CD4-positive, alpha-beta T cell treated with Interleukin-15 for 4 hours (primary cell): ENCODE results near the gene ACADVL.

Source experiments
- DNase-seq: peaks from one replicate; pipeline ENCODE4 v3.0.0-alpha.2; 2020; ENCODE audit warnings: low spot score

ACADVL gene

DNA sequence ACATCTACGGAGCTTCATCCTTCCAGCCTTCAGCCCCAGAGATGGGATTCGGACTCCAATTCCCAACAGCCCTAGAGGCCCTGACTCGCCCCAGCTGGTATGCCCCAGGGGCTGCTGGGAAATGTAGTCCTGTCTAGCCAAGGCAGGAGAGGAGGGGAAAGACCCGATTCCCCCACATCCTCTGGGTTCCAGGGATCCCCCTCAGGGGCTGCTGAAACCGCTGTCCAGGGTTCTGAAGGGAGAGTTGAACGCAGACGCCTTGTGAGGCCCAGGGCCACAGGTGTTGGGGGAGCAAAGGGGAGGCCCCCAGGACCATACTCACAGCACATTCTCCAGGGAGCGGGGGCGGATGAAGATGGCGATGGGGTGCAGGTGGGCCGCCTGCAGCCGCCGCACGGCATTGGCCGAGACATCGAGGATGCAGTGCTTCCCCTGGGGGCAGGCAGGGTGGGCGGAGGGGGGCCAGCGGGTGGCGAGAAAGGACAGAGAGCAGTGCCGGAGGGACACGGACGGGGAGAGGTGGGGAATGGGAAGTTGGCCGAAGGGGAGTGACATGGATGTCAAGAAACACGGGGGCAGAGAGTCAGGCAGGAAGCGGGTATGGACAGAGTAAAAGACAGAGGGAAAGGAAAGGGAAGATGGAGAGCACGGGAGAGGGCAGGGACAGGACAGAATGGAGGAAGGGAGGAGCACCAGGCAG lies 28.0 kb upstream of the ACADVL start:
- DNase-seq = peak; percentile 14

DNA sequence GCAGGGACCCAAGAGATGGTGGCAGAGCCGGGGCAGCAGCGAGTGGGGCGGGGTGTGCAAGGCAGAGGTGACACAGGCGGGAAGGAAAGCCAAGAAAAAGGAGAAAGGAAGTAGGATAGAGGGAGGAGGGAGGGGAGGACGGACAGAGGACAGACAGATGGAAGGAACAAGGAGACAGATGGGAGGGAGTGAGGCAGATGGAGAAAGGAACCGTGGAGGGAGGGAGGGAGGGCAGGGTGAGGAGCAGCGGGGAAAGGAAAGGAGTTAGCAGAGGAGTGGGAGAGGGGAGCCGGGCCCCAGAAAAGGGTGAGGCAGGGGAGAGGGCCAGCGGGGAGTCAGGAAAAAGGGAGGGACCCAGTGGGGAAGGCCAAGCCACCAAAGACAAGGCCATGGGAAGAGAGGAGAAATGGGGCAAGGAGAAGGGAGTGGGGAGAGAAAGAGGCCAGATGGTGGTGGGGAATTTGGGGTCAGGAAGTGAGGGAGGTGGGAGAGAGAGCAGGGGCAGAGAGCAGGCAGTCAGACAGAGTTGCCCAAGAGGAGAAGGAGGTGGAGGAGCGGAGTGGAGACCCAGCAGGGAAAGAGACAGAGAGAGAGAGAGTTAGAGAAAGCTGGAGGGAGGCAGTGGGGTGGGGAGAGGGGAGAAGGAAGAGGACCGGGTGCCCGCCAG lies 27.3 kb upstream of the ACADVL start:
- DNase-seq = no peak

DNA sequence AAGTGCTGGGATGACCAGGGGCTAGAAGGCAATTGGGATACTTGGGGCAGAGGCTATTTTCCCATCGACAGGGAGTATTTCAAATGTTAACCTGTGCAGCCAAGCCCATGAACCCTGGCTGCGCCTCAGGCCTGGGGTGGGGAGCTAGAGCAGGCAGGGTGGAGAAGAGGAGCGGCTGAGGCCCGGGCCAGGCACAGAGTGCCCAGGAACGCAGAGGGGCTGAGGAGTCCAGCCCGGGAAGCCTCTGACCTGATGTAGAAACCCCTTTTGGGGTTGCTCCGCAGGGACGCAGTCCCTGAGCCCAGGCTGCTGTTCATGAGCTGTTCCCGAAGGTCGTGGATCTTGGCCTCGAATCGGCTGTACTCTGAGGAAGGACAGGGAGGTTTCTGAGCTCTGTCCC lies 23.8 kb upstream of the ACADVL start:
- no peak for DNase-seq

DNA sequence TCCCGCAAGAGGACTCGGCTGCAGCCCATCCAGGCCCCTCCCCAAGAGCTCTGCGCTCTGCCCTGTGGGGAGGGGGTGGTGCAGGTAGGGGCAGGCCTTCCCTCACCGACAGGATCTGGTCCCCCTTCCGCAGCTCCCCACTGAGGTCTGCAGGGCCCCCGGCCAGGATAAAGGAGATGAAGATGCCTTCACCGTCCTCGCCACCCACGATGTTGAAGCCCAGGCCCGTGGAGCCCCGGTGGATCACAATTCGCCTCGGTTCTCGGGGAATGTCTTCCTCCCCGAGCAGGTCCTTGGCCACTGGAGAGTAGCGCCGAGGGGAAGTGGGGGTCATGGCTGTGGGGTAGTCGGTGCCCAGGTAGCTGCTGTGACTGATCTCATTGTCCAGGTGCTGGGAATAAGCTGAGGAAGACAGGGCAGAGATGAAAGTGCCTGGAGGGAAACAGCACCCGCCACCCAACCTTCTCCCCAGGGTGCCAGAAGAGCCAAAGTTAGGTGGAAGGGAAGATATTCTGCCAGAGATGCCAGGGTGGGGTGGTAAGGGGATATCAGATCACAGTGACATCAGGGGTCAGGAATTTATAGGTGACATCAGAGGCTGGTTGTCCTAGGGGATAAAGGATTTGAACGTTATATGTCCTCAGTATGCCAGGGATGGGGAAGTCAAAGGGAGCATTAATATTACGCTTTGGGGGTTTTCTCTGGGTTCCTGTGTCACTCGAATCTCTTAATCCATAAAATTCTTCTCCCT lies 22.9 kb upstream of the ACADVL start:
- DNase-seq = no peak

DNA sequence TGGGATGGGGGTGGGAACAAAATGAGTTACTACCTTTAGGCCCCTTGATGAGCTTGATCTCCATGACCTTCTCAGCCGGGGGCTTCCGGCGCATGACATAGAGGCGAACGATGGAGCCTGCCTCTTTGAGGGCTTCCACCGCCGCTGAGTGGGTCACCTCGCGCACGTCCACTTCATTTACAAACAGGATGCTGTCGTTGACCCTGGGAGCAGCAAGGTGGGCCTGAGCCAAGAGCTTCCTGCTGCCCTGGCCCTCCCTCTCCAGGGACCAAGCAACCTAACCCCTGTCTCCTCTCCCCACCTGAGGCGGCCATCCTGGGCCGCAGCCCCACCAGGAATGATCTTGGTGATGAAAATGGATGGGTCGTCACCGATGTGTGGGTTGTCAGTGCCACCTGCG lies 16.3 kb upstream of the ACADVL start:
- DNase-seq = no peak

DNA sequence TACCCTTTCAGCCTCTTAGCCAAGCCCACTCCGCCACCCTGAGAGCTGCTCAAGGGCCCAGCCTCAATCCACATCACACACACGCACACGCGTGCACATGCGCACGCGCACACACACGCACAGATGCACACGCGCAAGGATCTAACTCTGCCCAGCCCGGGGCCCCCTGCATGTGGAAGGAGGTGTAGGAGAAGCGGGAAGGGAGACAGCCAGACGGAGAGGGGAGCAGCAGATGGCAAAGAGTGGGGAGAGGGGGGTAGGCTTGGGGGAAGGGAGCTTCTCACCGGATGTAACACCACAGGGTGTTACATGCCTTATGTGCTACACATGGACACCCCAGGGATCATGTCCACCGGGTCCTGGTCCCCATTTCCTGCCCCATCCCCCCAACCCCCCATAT lies 15.4 kb upstream of the ACADVL start:
- no peak for DNase-seq

DNA sequence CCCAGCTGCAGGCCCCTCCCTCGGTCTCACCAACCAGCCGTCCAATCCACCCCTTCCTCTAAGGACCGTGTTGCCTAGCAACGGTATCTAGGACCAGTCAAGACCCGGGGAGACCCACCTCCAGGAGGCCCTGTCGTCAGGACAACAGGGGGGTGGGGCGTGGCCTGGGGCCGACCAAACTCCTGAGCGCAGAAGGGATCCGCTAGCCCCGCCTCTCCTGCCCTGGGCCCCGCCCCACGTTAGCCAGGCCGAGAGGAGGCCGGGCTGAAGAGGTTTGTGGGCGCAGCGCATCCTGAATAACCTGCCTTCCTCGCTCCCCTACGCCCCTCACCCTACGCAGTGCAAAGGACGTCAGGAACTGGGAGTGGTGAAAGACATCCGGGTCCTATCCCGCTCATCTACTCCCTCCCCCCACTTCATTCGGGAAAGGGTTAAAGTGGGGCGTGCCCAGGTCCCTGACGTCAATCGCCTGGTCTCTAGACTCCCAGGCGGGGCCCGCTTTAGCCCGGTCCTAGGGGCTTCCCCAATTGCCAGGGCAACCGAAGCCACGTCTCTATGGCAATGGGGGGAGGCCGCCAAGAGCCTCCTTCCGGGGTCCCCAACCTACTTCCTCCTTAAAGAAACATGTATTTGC lies 14.8 kb upstream of the ACADVL start:
- DNase-seq = peak; percentile 98

DNA sequence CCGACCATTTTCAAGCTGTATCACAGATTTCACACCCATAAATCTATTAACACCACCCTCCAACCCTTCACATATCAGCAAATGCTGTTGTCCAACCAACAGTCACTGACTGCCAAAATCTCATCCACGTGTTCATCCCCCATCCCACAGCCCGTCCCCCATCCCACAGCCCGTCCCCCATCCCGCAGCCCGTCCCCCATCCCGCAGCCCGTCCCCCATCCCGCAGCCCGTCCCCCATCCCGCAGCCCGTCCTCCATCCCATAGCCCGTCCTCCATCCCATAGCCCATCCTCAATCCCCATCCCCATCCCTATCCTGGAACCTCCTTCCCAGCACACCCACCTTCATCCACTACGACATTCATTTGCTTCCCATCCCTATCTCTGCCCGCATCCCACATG lies 14.2 kb upstream of the ACADVL start:
- DNase-seq = no peak

DNA sequence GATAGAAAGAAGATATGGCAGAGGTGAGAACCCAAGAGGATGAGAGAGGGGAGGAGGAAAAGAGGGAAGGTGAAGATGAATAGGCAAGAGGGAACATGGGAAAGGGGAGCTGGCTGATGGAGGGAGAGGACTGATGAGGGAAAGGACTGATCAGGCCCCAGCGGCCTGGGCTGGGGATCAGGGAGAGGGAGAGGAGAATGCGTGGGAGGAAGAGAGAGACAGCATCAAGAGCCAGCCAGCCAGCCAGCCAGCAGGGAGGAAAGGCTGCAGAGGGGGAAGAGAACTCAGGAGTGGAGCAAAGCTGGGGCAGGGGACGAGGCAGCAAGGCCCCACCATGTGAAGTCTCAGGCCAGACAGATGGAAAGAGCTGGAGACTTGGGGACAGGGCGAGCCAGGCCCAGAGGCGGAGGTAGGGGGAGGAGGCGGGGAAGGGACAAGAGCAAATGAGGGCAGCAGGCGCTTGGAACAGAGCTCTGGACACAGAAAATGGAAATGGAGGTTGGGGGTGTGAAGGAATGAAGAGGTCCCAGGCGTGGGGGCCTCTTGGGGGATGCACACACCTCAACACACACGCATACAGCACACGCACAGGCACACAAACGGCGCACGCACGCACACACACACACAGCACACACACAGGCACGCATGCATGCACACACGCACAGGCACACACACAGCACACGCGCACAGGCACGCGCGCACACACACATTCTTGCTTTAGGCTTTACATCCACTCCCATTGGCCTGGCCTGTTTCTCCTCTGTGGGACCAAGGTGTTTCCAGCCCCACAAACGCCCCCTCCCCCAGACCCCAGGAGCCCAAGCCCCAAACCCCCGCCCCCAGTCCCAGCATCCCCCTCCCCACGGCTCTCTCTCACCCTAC lies 12.4 kb upstream of the ACADVL start:
- no peak for DNase-seq

DNA sequence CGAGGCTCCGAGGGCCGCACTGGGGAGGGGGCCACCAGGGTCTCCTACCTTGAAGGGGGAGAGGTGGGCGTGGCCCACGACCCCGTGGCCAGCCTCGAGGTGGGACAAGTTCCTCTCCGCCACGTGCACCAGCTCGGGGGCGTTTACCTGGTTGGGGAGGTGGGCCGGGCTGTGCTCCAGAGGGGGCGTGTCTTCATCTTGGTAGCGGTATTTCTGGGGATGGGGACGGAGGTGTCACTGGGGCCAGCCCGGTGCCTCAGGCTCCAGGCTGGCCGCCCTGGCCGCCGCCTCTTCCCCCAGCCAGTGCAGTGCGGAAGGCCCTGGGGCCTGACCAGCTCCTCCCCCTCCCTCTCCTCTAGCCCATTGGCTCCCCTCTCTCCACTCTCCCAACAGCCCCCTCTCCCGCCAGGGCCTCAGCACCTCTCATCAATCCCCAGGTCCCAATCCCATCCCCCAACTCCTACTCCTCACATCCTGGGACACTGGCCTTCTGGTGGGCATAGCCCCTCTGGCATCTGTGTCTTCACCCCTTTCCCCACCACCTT lies 11.6 kb upstream of the ACADVL start:
- DNase-seq = no peak

DNA sequence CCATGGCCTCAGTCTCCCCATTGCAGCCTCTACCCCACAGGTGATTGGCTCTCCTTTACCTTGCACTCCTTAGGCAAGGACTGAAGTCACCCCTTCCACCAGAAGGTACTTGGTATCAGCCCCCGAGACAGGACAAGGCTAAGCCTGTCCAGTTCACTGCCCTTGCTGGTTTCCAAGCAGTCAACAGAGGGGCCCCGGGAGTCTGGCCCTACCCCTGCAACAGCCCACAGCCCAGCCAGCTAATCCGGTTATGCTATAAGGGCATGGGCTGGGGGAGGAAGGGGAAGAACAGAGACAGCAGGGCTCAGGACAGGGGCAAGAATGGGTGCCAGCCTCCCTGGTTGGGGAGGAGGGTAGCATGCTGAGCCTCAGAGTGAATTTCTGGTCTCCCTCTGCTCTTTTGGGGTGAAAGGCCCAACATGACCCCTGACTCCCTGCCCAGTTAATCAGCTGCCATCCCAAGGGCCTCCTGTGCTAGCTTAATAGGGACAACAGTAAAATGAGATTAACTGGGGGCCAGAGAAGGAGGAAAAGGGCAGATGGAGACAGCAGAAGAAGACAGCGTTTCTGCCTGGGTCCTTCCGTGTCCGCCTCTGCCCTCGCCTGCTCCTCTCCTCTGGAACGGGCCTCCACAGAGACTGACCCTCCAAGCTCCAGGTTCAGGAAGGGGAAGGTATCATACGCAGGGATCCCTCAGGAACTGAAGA lies 10.8 kb upstream of the ACADVL start:
- DNase-seq = no peak

DNA sequence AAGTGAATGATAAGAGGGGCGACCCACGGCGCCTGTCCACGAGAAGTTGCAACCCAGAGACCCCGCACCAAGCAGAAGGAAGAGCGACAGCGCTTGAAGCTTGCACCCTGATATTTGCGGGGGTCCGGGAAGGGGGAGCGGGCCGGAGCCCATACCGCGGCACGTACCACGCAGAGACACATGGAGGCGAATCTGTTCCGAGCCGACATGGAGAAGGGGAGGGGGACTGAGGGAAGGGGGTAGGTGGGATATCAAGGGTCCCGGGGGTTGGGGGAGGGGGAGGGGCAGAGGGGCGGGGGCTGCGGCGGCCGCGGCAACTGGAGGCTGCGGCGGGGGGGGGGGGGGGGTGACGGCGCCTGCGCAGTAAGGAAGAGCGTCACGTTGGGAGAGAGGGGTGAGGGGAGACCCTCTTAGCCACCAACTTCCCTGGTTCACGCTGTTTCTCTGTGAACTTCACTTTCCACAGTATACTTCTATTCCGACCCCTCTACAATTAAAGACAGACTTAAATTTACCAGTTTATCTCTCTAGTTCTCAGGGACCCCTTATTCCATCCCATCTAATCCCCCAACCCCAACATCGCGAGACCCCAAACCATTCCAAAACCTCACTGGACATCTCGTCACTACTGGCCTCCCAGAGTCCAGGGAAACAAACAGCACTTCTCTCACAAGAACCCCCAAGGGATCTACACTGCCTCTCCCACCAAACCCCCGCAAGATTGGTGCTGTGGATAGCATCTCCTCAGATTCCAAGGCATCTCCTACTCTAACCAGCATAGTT lies 8.1 kb upstream of the ACADVL start:
- no peak for DNase-seq

DNA sequence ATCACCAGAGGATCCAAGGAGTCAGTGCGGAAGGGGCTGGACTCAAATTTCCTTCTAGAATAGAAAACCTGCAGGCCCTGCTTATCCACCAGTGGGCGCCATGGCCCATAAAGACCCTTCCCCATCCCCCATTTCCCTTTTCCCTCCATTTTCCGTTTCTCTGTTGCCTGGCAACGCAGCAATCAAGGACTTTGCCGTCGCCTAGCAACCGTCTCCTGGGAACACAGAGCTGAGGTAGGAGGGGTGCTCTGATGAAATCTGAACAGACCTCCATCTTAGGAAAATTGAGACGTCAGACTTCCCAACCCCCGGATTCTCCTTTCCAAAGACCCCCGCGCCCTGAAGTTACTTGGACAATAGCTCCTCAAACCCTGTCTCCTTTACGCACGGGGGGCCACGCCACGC lies 5.8 kb upstream of the ACADVL start:
- peak; percentile 87 for DNase-seq

DNA sequence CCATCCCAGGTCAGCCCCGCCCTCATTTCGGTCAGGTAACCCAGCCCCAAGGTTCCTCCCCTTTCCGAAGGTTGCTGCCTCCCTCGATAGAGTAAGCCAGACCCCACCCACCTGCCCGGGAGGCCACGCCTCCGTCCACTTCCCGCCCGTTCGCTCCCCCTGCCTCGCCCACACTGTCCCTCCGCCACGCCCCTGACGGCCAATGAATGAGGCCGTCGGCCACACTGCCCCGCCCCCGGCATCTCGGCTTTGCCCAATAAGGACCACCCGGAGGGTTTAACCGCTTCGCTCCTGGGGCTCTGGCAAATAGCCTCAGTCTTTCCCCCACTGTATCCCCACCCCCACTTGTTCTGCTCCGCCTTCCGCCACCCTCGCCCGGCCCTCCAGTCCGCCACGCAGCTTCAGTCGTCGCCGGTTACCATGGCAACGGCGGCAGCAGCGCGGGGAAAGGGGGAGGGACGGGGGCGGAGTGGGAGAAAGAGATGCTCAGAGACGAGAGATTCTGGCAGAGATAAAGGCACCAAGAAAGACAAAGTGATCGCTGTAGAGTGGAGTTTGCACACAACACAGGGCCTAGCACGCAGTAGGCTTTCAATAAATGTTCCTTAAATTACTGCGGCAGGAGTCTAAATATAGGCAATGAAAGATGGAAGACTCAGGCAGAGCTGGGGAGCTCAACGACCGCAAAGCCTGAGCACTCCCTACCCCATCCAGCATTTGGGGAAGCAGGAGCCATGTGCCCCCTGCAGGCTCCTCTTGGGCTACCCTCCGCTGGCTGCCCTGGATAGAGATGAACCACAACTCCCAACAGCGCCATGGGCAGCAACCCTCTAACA lies 5.2 kb upstream of the ACADVL start:
- DNase-seq = peak; percentile 100

DNA sequence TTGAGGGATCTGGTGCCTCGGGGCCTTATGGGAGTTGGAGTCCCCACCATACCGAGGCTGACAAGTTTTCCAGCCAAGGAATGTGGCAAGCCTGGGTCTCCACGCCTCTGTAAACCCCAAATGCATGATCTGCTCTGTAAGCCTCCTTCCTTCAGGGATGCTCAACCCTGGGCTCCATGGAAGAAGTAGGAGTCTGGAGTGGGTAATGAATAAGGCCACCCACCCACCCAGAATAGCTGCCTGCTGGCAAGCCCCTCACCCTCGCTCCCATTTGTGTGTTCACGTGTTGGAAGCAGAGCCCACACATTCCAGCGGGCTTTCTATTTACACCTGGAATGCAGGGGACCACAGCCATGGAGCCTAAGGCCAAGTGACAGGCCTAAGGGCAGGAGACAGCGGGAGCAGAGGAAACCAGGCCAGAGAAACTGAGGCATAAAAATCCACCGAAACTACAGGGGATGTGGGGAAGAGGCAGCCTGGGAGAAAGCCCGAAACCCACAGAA lies 4.6 kb upstream of the ACADVL start:
- DNase-seq = no peak

DNA sequence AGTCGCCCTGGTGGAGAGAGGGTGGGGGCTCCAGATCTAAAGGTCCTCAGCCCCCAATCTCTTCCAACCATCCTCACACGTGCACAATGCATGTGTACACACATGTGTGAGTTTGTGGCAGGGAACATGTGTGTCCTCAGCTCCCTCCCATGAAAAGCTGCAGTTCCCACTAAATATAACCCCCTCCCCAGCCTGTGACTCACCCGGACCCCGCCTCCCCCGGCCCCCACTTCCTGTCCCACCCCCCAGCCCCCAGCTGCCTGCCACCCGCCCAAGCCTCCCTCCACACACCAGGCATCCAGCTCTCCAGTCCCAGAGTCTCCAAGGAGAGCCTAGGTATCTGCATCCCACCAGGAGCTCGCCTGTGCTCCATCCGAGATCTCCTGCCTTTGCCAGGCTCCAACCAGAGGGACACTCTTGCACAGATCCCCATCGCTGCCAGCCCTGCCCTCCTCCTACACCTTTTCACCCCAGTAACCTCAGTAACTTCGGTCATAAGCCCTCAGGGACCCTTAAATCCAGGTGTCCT lies 4.0 kb upstream of the ACADVL start:
- DNase-seq = no peak

DNA sequence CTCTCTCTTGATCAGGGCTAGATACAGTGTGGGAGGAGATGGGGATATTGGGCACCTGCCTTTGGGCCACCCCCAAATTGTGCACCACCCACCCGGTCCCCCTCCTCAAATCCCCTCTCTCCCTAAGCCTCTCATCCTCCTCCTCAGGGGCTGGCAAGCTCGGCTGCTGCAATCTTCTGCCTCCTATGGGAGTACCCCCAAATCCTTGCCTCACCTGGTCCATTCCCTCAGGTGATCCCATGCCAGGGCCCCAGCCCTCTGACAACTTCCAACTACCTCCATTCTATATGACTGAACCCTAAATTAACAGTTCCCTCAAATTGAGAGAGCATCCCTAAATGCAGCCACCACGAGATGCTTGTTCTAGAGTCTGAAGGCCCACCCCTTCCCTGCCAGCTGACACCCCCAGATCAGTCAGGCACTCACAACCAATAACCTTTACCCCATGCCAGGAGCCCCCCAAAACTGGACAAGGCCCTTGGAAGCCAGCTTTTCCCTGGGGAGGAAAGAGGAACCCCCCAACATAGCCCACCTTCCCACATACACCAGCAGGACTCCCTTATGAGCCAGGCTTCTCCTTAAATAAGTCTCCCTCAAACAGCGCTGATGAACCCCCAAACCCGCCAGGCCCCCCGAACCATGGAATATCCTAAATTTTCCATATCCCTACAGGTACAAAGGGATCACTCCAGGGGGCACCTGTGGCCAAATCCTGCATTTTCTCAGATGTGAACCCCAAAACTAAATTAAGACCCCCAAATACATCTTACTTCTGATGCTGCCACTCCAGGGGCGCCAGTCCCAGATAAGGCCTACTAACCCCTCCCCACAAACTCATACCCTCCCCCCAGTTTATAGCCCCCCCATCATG lies 3.3 kb upstream of the ACADVL start:
- no peak for DNase-seq
